Stimulated activated CD8-positive, alpha-beta memory T cell treated with anti-CD3 and anti-CD28 coated beads, Interleukin-2, amount 100 ng/mL, for 1 hour (primary cell): Measurements from ENCODE around the gene GATAD2A.
"Not testable (repeated sequence)": the region's sequence is repeated elsewhere in the genome, so short reads cannot be mapped to it uniquely, and the experiment has no call there.

Experiments
- DNase-seq, 2 donors: peaks; one replicate each; pipeline ENCODE4 v3.0.0-alpha.2; 2020; ENCODE audit warnings: low read depth in 2 of 2

Gene GATAD2A

GRCh38 chr19:19464339-19465098 is 59.0 kb downstream of the GATAD2A start:
- no peak for DNase-seq

GRCh38 chr19:19465436-19466070 is 60.1 kb downstream of the GATAD2A start:
- DNase-seq = no peak

GRCh38 chr19:19466201-19466600 is 60.7 kb downstream of the GATAD2A start:
- DNase-seq = no peak

GRCh38 chr19:19468424-19469050 is 63.1 kb downstream of the GATAD2A start:
- no peak for DNase-seq

- DNase-seq = no peak
Observed at GRCh38 chr19:19470579-19470978, 65.1 kb downstream of the GATAD2A start.

- DNase-seq = no peak
Observed at GRCh38 chr19:19471682-19472081, 66.2 kb downstream of the GATAD2A start.

GRCh38 chr19:19472106-19472505 is 66.6 kb downstream of the GATAD2A start:
- DNase-seq = not testable (repeated sequence)

- DNase-seq = no peak
Observed at GRCh38 chr19:19475015-19475765, 69.7 kb downstream of the GATAD2A start.

GRCh38 chr19:19475849-19476828 is 70.7 kb downstream of the GATAD2A start:
- DNase-seq = no peak

GRCh38 chr19:19477705-19478383 is 72.4 kb downstream of the GATAD2A start:
- no peak for DNase-seq

- DNase-seq = no peak
Observed at GRCh38 chr19:19480688-19481087, 75.2 kb downstream of the GATAD2A start.

- no peak for DNase-seq
Observed at GRCh38 chr19:19482809-19483596, 77.5 kb downstream of the GATAD2A start.

- no peak for DNase-seq
Observed at GRCh38 chr19:19485161-19485997, 79.9 kb downstream of the GATAD2A start.

- DNase-seq = no peak
Observed at GRCh38 chr19:19485998-19486290, 80.5 kb downstream of the GATAD2A start.

GRCh38 chr19:19486343-19487076 is 81.0 kb downstream of the GATAD2A start:
- DNase-seq = no peak

- DNase-seq = no peak
Observed at GRCh38 chr19:19487077-19487949, 81.8 kb downstream of the GATAD2A start.
